ENCODE data around the gene COMTD1. TPM values are rescaled to one million over a fixed set of nuclear protein-coding genes. Genes with fewer than 3 reads are reported as not detected.

COMTD1 gene
- total and polyA plus RNA-seq, 10 of the 15 experiments (the other 5 are each of a cell fraction or from before 2014, with no cell fraction given) = 0.39 to 64.3 (median 26.0) TPM

- TF ChIP-seq NKRF (conservative IDR thresholded peaks at IDR 0.05) = peak; percentile 54
- TF ChIP-seq ETV6 (conservative IDR thresholded peaks at IDR 0.05 in 1 of 2, IDR thresholded peaks at IDR 0.05 in 1 of 2; ENCODE audit: borderline replicate concordance in 1 of 2, low read depth in 1 of 2) = no peak
- peak; percentile 67 for TF ChIP-seq POLR2A (IDR thresholded peaks at IDR 0.05; ENCODE audit: low read depth, low read length)
- TF ChIP-seq ZNF207 (IDR thresholded peaks at IDR 0.05; ENCODE audit: borderline replicate concordance) = peak; percentile 97
- TF ChIP-seq USF2 (IDR thresholded peaks at IDR 0.05; ENCODE audit: borderline replicate concordance, low read depth, low read length) = peak; percentile 73
- TF ChIP-seq SMAD1 (IDR thresholded peaks at IDR 0.05; ENCODE audit: low read depth, partially characterized antibody) = no peak
- TF ChIP-seq ATF3 (IDR thresholded peaks at IDR 0.05; ENCODE audit: borderline replicate concordance, extremely low read depth, low read depth, low read length) = peak; percentile 59; the same call in 1 of the 2 replicates
- peak; percentile 18 for TF ChIP-seq PBX3 (IDR thresholded peaks at IDR 0.05; ENCODE audit: insufficient replicate concordance, low read depth, low read length)
- TF ChIP-seq FOXM1 (IDR thresholded peaks at IDR 0.05; ENCODE audit: low read depth, low read length) = 0 out of 2 replicates have a peak, but pooled peaks have one; percentile 64
- no peak for TF ChIP-seq NRF1 (conservative IDR thresholded peaks at IDR 0.05; ENCODE audit: low read depth, low read length)
- TF ChIP-seq SIX5 (IDR thresholded peaks at IDR 0.05; ENCODE audit: low read depth, low read length, severe bottlenecking) = no peak
- TF ChIP-seq ZBTB40 (IDR thresholded peaks at IDR 0.05; ENCODE audit: borderline replicate concordance) = no peak
- TF ChIP-seq CBX5 (IDR thresholded peaks at IDR 0.05; ENCODE audit: low read depth) = peak; percentile 76
- peak; percentile 76; the same call in 1 of the 2 replicates for TF ChIP-seq STAT1 (conservative IDR thresholded peaks at IDR 0.05)
- TF ChIP-seq USF1 (IDR thresholded peaks at IDR 0.05; ENCODE audit: borderline replicate concordance, extremely low read length, insufficient read depth, low read depth, low read length) = peak; percentile 92
- TF ChIP-seq KAT2A (conservative IDR thresholded peaks at IDR 0.05; ENCODE audit: control insufficient read depth, low read depth, low read length) = no peak
- no peak for TF ChIP-seq STAT3 (IDR thresholded peaks at IDR 0.05; ENCODE audit: low read depth, low read length)
- TF ChIP-seq TCF12 (IDR thresholded peaks at IDR 0.05; ENCODE audit: low read depth, low read length) = peak; percentile 44; the same call in 1 of the 2 replicates
Measured at GRCh38 chr10:75235375-75236177, at the start of gene COMTD1 (continued).

Measured in GM12878 (cell line).